Progenitor cell of endocrine pancreas (in vitro differentiated cells): ENCODE data around the gene GORASP2. TPM values are rescaled to one million over a fixed set of nuclear protein-coding genes. Genes with fewer than 3 reads are reported as not detected.

Experiments used
- DNase-seq: peaks from one replicate; pipeline ENCODE4 v3.0.0; 2021; ENCODE audit warnings: low spot score; ENCODE audit not compliant: unreplicated experiment
- H3K27ac Mint-ChIP-seq: 2 replicates; pipeline ENCODE4 v1.8.0; 2021; ENCODE audit warnings: mild to moderate bottlenecking, moderate library complexity, mixed read lengths
- H3K27me3 Mint-ChIP-seq: 2 replicates; pipeline ENCODE4 v1.8.0; 2021; ENCODE audit warnings: mixed read lengths
- H3K36me3 Mint-ChIP-seq: 2 replicates; pipeline ENCODE4 v1.8.0; 2022; ENCODE audit warnings: mixed read lengths; ENCODE audit not compliant: insufficient read depth
- H3K4me1 Mint-ChIP-seq: 2 replicates; pipeline ENCODE4 v1.8.0; 2021; ENCODE audit warnings: low read depth, mixed read lengths
- H3K4me3 Mint-ChIP-seq: 2 replicates; pipeline ENCODE4 v1.8.0; 2021; ENCODE audit warnings: low read depth, mild to moderate bottlenecking, moderate library complexity, mixed read lengths
- H3K9me3 Mint-ChIP-seq: 2 replicates; pipeline ENCODE4 v1.8.0; 2021; ENCODE audit warnings: low read depth, mixed read lengths
- CTCF ChIP-seq: fragments of 200-600 bp; sonication (generic); IDR thresholded peaks from one replicate; pipeline ENCODE4 v1.5.0; 2021; ENCODE audit warnings: antibody characterized with exemption, mild to moderate bottlenecking; ENCODE audit not compliant: unreplicated experiment
- total RNA-seq: library from RNA; stranded (reverse); gene quantifications from 2 replicates; pipeline ENCODE4 v1.2.1, GENCODE V29; 2021

GORASP2 gene
- total RNA-seq, 1 donor from 2014 or later, result 64.3 TPM

- no peak overlapping the region for H3K4me3 Mint-ChIP-seq
- no peak for DNase-seq
- peaks cover 35% of the 10 kb centered on the region for H3K36me3 Mint-ChIP-seq
- no peak overlapping the region for H3K27ac Mint-ChIP-seq
- H3K27me3 Mint-ChIP-seq, result no peaks in the 10 kb centered on the region
- no peaks in the 10 kb centered on the region for H3K9me3 Mint-ChIP-seq
- no peaks in the 10 kb centered on the region for H3K4me1 Mint-ChIP-seq
- no peak for TF ChIP-seq CTCF
Measured at GRCh38 chr2:171004833-171005232, 75.8 kb downstream of the GORASP2 start.

GRCh38 chr2:171008550-171009205, 79.6 kb downstream of the GORASP2 start:
- H3K36me3 Mint-ChIP-seq, result peaks cover 32% of the 10 kb centered on the region
- TF ChIP-seq CTCF, result no peak
- H3K4me3 Mint-ChIP-seq, result no peak overlapping the region
- H3K9me3 Mint-ChIP-seq, result peaks cover 4% of the 10 kb centered on the region
- no peak for DNase-seq
- H3K27me3 Mint-ChIP-seq, result no peaks in the 10 kb centered on the region
- H3K27ac Mint-ChIP-seq, result no peak overlapping the region
- peaks cover 2% of the 10 kb centered on the region for H3K4me1 Mint-ChIP-seq

- Mint-ChIP-seq H3K9me3 (peaks cover 4% of the 10 kb centered on the region), H3K27ac (no peak overlapping the region), H3K36me3 (peaks cover 29% of the 10 kb centered on the region), H3K27me3 (no peaks in the 10 kb centered on the region), H3K4me1 (peaks cover 2% of the 10 kb centered on the region), H3K4me3 (no peak overlapping the region)
- no peak for DNase-seq
- no peak for TF ChIP-seq CTCF
Measured at GRCh38 chr2:171009386-171009785, 80.3 kb downstream of the GORASP2 start.

- peaks cover 21% of the 10 kb centered on the region for H3K36me3 Mint-ChIP-seq
- H3K4me1 Mint-ChIP-seq, result peaks cover 4% of the 10 kb centered on the region
- no peak overlapping the region for H3K27ac Mint-ChIP-seq
- H3K4me3 Mint-ChIP-seq, result no peak overlapping the region
- peaks cover 4% of the 10 kb centered on the region for H3K9me3 Mint-ChIP-seq
- TF ChIP-seq CTCF, result no peak
- H3K27me3 Mint-ChIP-seq, result no peaks in the 10 kb centered on the region
- no peak for DNase-seq
Measured at GRCh38 chr2:171013851-171014250, 84.8 kb downstream of the GORASP2 start.

GRCh38 chr2:171016125-171016524, 87.1 kb downstream of the GORASP2 start:
- Mint-ChIP-seq H3K4me3 (no peak overlapping the region), H3K36me3 (peaks cover 13% of the 10 kb centered on the region), H3K4me1 (peaks cover 2% of the 10 kb centered on the region), H3K27ac (no peak overlapping the region), H3K27me3 (no peaks in the 10 kb centered on the region), H3K9me3 (peaks cover 4% of the 10 kb centered on the region)
- TF ChIP-seq CTCF, result no peak
- no peak for DNase-seq

Other genes with a start within 250 kb of the GORASP2 start
- gene SP5, start 213.9 kb upstream of the GORASP2 start, total RNA-seq, result 0.60 and 1.9 TPM in 2 replicates
- 0.91 and 1.1 TPM in 2 replicates for gene ERICH2, start 158.9 kb upstream of the GORASP2 start, total RNA-seq
- 0.27 and 0.43 TPM in 2 replicates for gene GAD1, start 112.4 kb upstream of the GORASP2 start, total RNA-seq
- 75.2 and 76.8 TPM in 2 replicates for gene TLK1, start 231.6 kb downstream of the GORASP2 start, total RNA-seq